HEK293 (cell line): Measurements from ENCODE around the gene RAB3C.
A peak's percentile ranks its signal among the peaks of the same experiment; 100 is the strongest.

Source experiments
- CTCF ChIP-seq: fragments of 450-650 bp; formaldehyde crosslinking; IDR thresholded peaks from 2 replicates; pipeline ENCODE4 v1.5.1; 2016; ENCODE audit warnings: missing biosample characterization, missing genetic modification characterization
- INSM2 ChIP-seq: fragments of 450-650 bp; formaldehyde crosslinking; IDR thresholded peaks from 2 replicates; pipeline ENCODE4 v1.5.1; 2016; ENCODE audit warnings: missing biosample characterization, missing genetic modification characterization
- SCRT2 ChIP-seq: fragments of 450-650 bp; formaldehyde crosslinking; IDR thresholded peaks from 2 replicates; pipeline ENCODE4 v1.5.1; 2016; ENCODE audit warnings: missing biosample characterization, missing genetic modification characterization
- TSHZ1 ChIP-seq: fragments of 450-650 bp; formaldehyde crosslinking; IDR thresholded peaks from 2 replicates; pipeline ENCODE4 v1.5.1; 2016; ENCODE audit warnings: missing biosample characterization, missing genetic modification characterization, borderline replicate concordance
- WT1 ChIP-seq: fragments of 450-650 bp; formaldehyde crosslinking; IDR thresholded peaks from 2 replicates; pipeline ENCODE4 v1.5.1; 2016; ENCODE audit warnings: missing biosample characterization, missing genetic modification characterization
- ZBTB8A ChIP-seq: fragments of 450-650 bp; formaldehyde crosslinking; IDR thresholded peaks from 2 replicates; pipeline ENCODE4 v1.5.1; 2016; ENCODE audit warnings: missing biosample characterization, missing genetic modification characterization
- ZEB2 ChIP-seq: fragments of 450-650 bp; formaldehyde crosslinking; IDR thresholded peaks from 2 replicates; pipeline ENCODE4 v1.5.1; 2016; ENCODE audit warnings: missing biosample characterization, missing genetic modification characterization
- ZNF155 ChIP-seq: fragments of 450-650 bp; formaldehyde crosslinking; IDR thresholded peaks from 2 replicates; pipeline ENCODE4 v1.5.1; 2016; ENCODE audit warnings: missing biosample characterization, missing genetic modification characterization
- ZNF292 ChIP-seq: fragments of 450-650 bp; formaldehyde crosslinking; IDR thresholded peaks from 2 replicates; pipeline ENCODE4 v1.5.1; 2016; ENCODE audit warnings: low read depth, missing biosample characterization, missing genetic modification characterization, borderline replicate concordance
- ZNF335 ChIP-seq: fragments of 450-650 bp; formaldehyde crosslinking; conservative IDR thresholded peaks from 2 replicates; pipeline ENCODE4 v1.5.1; 2016; ENCODE audit warnings: missing biosample characterization, missing genetic modification characterization
- ZNF37A ChIP-seq: fragments of 450-650 bp; IDR thresholded peaks from 2 replicates; pipeline ENCODE4 v1.5.1; 2018; ENCODE audit warnings: missing biosample characterization, missing genetic modification characterization
- ZNF561 ChIP-seq: fragments of 450-650 bp; IDR thresholded peaks from 2 replicates; pipeline ENCODE4 v1.5.1; 2018; ENCODE audit warnings: missing biosample characterization, missing genetic modification characterization, borderline replicate concordance
- ZNF600 ChIP-seq: fragments of 450-650 bp; formaldehyde crosslinking; IDR thresholded peaks from 2 replicates; pipeline ENCODE4 v1.5.1; 2016; ENCODE audit warnings: missing biosample characterization, missing genetic modification characterization
- ZNF610 ChIP-seq: fragments of 450-650 bp; formaldehyde crosslinking; IDR thresholded peaks from 2 replicates; pipeline ENCODE4 v1.5.1; 2016; ENCODE audit warnings: missing biosample characterization, missing genetic modification characterization, borderline replicate concordance
- ZNF654 ChIP-seq: fragments of 450-650 bp; formaldehyde crosslinking; IDR thresholded peaks from 2 replicates; pipeline ENCODE4 v1.5.1; 2016; ENCODE audit warnings: low read depth, missing biosample characterization, missing genetic modification characterization
- ZNF747 ChIP-seq: fragments of 450-650 bp; formaldehyde crosslinking; IDR thresholded peaks from 2 replicates; pipeline ENCODE4 v1.5.1; 2016; ENCODE audit warnings: missing biosample characterization, missing genetic modification characterization
- ZNF791 ChIP-seq: fragments of 450-650 bp; formaldehyde crosslinking; IDR thresholded peaks from 2 replicates; pipeline ENCODE4 v1.5.1; 2016; ENCODE audit warnings: missing biosample characterization, missing genetic modification characterization
- ZSCAN30 ChIP-seq: fragments of 450-650 bp; IDR thresholded peaks from 2 replicates; pipeline ENCODE4 v1.5.1; 2018; ENCODE audit warnings: missing biosample characterization, mild to moderate bottlenecking, missing genetic modification characterization, moderate library complexity
- ZSCAN4 ChIP-seq: fragments of 450-650 bp; formaldehyde crosslinking; IDR thresholded peaks from 2 replicates; pipeline ENCODE4 v1.5.1; 2017; ENCODE audit warnings: missing biosample characterization, missing genetic modification characterization
- TF ChIP-seq, protein P1 (sequence below): fragments of 450-650 bp; formaldehyde crosslinking; IDR thresholded peaks from 2 replicates; pipeline ENCODE4 v1.5.1; 2016; ENCODE audit warnings: missing biosample characterization, missing genetic modification characterization
- TF ChIP-seq, protein P2 (sequence below): fragments of 450-650 bp; formaldehyde crosslinking; IDR thresholded peaks from 2 replicates; pipeline ENCODE4 v1.5.1; 2016; ENCODE audit warnings: missing biosample characterization, missing genetic modification characterization
- TF ChIP-seq, protein P3 (sequence below): fragments of 450-650 bp; formaldehyde crosslinking; conservative IDR thresholded peaks from 2 replicates; pipeline ENCODE4 v1.5.1; 2016; ENCODE audit warnings: low read depth, missing biosample characterization, missing genetic modification characterization

RAB3C gene

GRCh38 chr5:58891086-58891970 is 308.5 kb downstream of the RAB3C start (continued):
- TF ChIP-seq CTCF (tag by site-specific recombination) (peak; percentile 48; the same call in 1 of the 2 replicates), ZNF335 (tag by site-specific recombination) (peak; percentile 87), INSM2 (tag by site-specific recombination) (peak; percentile 88; the same call in 1 of the 2 replicates), TSHZ1 (tag by site-specific recombination) (peak; percentile 44; the same call in 1 of the 2 replicates), WT1 (tag by site-specific recombination) (peak; percentile 100), ZNF561 (tag by site-specific recombination) (no peak), ZNF37A (tag by site-specific recombination) (no peak), ZSCAN4 (tag by site-specific recombination) (peak; percentile 22; the same call in 1 of the 2 replicates), ZNF600 (tag by site-specific recombination) (peak; percentile 72), ZNF654 (peak; percentile 63), ZBTB8A (tag by site-specific recombination) (no peak), ZEB2 (peak; percentile 83), ZNF610 (tag by site-specific recombination) (no peak), ZNF791 (tag by site-specific recombination) (no peak), ZNF292 (tag by site-specific recombination) (no peak), SCRT2 (tag by site-specific recombination) (no peak), ZSCAN30 (tag by site-specific recombination) (no peak), ZNF747 (tag by site-specific recombination) (no peak), ZNF155 (tag by site-specific recombination) (no peak)
- TF ChIP-seq, protein P1, sequence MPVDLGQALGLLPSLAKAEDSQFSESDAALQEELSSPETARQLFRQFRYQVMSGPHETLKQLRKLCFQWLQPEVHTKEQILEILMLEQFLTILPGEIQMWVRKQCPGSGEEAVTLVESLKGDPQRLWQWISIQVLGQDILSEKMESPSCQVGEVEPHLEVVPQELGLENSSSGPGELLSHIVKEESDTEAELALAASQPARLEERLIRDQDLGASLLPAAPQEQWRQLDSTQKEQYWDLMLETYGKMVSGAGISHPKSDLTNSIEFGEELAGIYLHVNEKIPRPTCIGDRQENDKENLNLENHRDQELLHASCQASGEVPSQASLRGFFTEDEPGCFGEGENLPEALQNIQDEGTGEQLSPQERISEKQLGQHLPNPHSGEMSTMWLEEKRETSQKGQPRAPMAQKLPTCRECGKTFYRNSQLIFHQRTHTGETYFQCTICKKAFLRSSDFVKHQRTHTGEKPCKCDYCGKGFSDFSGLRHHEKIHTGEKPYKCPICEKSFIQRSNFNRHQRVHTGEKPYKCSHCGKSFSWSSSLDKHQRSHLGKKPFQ (tag by site-specific recombination) = no peak
- TF ChIP-seq, protein P2, sequence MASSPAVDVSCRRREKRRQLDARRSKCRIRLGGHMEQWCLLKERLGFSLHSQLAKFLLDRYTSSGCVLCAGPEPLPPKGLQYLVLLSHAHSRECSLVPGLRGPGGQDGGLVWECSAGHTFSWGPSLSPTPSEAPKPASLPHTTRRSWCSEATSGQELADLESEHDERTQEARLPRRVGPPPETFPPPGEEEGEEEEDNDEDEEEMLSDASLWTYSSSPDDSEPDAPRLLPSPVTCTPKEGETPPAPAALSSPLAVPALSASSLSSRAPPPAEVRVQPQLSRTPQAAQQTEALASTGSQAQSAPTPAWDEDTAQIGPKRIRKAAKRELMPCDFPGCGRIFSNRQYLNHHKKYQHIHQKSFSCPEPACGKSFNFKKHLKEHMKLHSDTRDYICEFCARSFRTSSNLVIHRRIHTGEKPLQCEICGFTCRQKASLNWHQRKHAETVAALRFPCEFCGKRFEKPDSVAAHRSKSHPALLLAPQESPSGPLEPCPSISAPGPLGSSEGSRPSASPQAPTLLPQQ (tag by site-specific recombination) = peak; percentile 49
- TF ChIP-seq, protein P3, sequence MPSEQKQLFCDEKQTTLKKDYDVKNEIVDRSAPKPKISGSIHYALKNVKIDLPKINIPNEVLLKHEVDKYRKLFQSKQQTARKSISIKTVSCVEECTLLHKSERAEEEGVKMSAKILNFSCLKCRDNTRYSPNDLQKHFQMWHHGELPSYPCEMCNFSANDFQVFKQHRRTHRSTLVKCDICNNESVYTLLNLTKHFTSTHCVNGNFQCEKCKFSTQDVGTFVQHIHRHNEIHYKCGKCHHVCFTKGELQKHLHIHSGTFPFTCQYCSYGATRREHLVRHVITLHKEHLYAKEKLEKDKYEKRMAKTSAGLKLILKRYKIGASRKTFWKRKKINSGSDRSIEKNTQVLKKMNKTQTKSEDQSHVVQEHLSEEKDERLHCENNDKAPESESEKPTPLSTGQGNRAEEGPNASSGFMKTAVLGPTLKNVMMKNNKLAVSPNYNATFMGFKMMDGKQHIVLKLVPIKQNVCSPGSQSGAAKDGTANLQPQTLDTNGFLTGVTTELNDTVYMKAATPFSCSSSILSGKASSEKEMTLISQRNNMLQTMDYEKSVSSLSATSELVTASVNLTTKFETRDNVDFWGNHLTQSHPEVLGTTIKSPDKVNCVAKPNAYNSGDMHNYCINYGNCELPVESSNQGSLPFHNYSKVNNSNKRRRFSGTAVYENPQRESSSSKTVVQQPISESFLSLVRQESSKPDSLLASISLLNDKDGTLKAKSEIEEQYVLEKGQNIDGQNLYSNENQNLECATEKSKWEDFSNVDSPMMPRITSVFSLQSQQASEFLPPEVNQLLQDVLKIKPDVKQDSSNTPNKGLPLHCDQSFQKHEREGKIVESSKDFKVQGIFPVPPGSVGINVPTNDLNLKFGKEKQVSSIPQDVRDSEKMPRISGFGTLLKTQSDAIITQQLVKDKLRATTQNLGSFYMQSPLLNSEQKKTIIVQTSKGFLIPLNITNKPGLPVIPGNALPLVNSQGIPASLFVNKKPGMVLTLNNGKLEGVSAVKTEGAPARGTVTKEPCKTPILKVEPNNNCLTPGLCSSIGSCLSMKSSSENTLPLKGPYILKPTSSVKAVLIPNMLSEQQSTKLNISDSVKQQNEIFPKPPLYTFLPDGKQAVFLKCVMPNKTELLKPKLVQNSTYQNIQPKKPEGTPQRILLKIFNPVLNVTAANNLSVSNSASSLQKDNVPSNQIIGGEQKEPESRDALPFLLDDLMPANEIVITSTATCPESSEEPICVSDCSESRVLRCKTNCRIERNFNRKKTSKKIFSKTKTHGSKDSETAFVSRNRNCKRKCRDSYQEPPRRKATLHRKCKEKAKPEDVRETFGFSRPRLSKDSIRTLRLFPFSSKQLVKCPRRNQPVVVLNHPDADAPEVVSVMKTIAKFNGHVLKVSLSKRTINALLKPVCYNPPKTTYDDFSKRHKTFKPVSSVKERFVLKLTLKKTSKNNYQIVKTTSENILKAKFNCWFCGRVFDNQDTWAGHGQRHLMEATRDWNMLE = no peak
